ENCODE data around the gene FLVCR1. TPM values are rescaled to one million over a fixed set of nuclear protein-coding genes. Genes with fewer than 3 reads are reported as not detected.
"Not testable (repeated sequence)": the region's sequence is repeated elsewhere in the genome, so short reads cannot be mapped to it uniquely, and the experiment has no call there.

FLVCR1 gene
- total RNA-seq, 1 donor from 2014 or later: 6.9 TPM

DNA sequence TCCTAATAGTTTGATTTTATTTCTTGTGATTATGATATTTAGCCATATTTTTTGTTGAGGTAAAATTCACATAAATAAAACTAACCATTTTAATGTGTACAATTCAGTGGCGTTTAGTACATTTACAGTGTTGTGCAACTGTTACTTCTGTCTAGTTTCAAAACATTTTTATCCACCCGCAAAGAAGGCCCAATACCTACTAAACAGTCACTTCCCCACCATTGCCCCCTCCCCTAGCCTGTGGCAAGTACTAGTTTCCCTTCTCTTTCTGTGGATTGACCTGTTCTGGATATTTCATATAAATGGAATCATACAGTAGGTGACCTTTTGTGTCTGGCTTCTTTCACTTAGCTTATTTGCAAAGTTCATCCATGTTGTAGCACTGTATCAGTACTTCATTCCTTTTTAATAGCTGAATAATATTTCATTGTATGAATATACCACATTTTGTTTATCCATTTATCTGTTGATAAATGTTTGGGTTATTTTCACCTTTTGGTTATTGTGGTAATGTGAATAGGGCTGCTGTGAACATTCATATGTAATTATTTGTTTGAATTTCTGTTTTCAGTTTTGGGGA is 4.1 kb downstream of the FLVCR1 start:
- no peak overlapping the region for H3K4me3 ChIP-seq (ENCODE audit: low read depth, low read length)
- no peak for DNase-seq (ENCODE audit: low read depth)
- TF ChIP-seq, protein P1, sequence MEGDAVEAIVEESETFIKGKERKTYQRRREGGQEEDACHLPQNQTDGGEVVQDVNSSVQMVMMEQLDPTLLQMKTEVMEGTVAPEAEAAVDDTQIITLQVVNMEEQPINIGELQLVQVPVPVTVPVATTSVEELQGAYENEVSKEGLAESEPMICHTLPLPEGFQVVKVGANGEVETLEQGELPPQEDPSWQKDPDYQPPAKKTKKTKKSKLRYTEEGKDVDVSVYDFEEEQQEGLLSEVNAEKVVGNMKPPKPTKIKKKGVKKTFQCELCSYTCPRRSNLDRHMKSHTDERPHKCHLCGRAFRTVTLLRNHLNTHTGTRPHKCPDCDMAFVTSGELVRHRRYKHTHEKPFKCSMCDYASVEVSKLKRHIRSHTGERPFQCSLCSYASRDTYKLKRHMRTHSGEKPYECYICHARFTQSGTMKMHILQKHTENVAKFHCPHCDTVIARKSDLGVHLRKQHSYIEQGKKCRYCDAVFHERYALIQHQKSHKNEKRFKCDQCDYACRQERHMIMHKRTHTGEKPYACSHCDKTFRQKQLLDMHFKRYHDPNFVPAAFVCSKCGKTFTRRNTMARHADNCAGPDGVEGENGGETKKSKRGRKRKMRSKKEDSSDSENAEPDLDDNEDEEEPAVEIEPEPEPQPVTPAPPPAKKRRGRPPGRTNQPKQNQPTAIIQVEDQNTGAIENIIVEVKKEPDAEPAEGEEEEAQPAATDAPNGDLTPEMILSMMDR (conservative IDR thresholded peaks at IDR 0.05; ENCODE audit: low read depth, low read length): no peak

DNA sequence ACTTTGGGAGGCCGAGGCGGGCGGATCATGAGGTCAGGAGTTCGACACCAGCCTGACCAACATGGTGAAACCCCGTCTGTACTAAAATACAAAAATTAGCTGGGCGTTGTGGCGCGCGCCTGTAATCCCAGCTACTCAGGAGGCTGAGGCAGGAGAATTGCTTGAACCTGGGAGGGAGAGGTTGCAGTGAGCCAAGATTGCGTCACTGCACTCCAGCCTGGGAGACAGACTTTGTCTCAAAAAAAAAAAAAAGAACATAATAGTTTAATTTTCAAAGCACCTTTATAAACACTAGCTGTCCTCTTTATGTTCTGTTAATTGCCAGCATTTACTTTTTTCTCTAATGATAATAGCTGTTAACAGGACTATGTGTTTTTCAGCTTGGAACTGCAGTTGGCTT is 5.3 kb downstream of the FLVCR1 start:
- DNase-seq (ENCODE audit: low read depth); H3K4me3 ChIP-seq (ENCODE audit: low read depth, low read length): not testable (repeated sequence)

DNA sequence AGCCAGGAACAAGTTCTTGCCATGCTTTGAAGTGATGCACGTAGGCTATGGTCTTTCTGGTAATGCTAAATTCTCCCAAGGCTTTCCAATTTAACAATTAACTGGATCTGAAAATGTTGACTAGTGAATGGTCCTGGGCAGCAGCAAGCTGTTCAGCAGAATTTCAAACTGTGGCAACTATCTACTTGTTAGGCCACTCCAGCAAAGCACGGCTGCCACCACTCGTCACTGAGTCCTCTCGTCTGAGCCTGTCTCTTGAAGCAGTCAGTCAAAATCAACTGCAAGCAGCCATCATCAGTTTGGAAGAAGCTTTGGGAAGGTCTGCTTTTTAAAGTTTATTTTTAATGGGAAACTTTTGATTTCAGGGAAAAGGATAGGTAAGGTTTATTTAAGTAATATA is 6.1 kb downstream of the FLVCR1 start:
- H3K4me3 ChIP-seq (ENCODE audit: low read depth, low read length): no peak overlapping the region
- DNase-seq (ENCODE audit: low read depth): no peak
- TF ChIP-seq, protein P1 (conservative IDR thresholded peaks at IDR 0.05; ENCODE audit: low read depth, low read length): no peak

DNA sequence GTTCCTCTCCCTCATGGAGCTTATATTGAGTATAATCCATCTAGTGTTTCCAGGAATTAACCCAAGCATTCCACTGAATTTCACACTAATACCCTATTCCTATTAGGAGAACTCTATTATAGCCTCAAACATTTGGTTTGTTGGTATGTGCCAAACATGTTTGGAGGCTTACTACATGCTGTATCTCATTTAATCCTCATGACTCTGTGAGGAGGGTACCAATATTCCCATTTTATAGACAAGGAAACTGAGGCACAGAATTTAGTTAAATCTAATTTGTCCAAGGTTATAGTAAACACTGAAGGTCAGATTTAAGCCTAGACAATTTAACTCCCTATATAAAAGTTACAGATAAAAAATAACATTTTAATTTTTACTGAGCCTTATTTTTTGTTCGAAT is 9.1 kb downstream of the FLVCR1 start:
- no peak overlapping the region for H3K4me3 ChIP-seq (ENCODE audit: low read depth, low read length)
- TF ChIP-seq, protein P1 (conservative IDR thresholded peaks at IDR 0.05; ENCODE audit: low read depth, low read length): no peak
- no peak for DNase-seq (ENCODE audit: low read depth)

DNA sequence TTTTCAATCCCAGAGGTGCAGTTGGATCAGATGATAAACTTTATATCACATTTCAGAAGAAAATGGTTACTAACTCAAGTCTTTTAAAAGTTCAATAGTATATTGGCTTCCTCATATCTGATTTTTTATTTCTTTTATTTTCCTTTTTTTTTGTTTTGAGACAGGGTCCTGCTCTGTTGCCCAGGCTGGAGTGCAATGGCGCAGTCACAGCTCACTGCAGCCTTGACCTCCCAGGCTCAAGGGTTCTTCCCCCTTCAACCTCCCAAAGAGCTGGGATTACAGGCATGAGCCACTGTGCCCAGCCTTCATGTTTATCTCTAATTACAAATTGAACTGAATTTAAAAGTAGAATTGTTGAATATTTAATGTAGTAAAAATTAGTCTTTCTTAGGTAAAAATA is 13.9 kb downstream of the FLVCR1 start:
- DNase-seq (ENCODE audit: low read depth): no peak
- TF ChIP-seq, protein P1 (conservative IDR thresholded peaks at IDR 0.05; ENCODE audit: low read depth, low read length): no peak
- no peak overlapping the region for H3K4me3 ChIP-seq (ENCODE audit: low read depth, low read length)

DNA sequence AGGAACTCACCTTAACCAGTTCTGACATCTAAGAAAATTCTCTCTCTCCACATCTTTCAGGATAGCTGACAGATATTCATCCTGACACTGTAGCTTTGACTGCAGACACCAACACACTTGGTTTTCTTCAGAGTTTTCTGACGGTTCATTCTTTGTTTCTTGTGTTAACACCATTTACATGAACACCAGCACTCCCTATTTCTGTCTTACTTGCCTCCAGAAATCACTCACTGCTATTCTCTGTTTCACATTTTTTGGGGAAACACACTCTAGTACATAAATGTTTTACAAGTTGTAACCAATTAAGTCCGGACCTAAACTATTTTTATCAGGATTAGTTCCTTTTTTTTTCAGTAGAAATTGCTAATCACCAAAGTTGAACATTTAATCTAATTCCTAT is 15.4 kb downstream of the FLVCR1 start:
- TF ChIP-seq, protein P1 (conservative IDR thresholded peaks at IDR 0.05; ENCODE audit: low read depth, low read length): no peak
- DNase-seq (ENCODE audit: low read depth): no peak
- no peak overlapping the region for H3K4me3 ChIP-seq (ENCODE audit: low read depth, low read length)

DNA sequence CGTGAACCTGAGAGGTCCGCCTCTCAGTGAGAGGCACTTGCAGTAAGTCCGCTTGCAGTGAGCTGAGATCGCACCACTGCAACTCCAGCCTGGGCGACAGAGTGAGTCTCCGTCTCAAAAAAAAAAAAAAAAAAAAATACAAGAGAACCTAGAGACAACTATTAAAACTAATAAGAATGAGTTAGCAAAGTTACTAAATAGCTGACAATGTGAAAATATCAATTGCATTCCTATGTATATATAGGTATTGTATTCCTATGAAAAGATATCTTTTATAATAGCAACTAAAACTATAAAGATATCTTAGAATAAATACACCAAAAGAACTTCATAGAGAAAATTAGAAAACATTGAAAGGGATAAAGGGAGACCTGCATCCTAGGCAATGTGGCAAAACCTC is 20.3 kb downstream of the FLVCR1 start:
- H3K4me3 ChIP-seq (ENCODE audit: low read depth, low read length): no peak overlapping the region
- TF ChIP-seq, protein P1 (conservative IDR thresholded peaks at IDR 0.05; ENCODE audit: low read depth, low read length): no peak

More for the DNA sequence above, 20.3 kb downstream of the FLVCR1 start:
- no peak for DNase-seq (ENCODE audit: low read depth)
